H9 (cell line): ENCODE results near the gene SLC6A8. TPM values are rescaled to one million over a fixed set of nuclear protein-coding genes. Genes with fewer than 3 reads are reported as not detected.

Experiments used
- DNase-seq: peaks from one replicate; pipeline ENCODE4 v3.0.0-alpha.2; 2017
- H2AFZ ChIP-seq: one replicate; pipeline ENCODE4 v1.6.1; 2013; ENCODE audit warnings: mild to moderate bottlenecking, low read length, control low read depth, moderate library complexity
- H2AK5ac ChIP-seq: 2 replicates; pipeline ENCODE4 v1.6.1; 2013; ENCODE audit warnings: low read length, control low read depth, mixed read lengths; ENCODE audit not compliant: insufficient read length
- H2BK120ac ChIP-seq: one replicate; pipeline ENCODE4 v1.6.1; 2013; ENCODE audit warnings: low read depth, mild to moderate bottlenecking, low read length, control low read depth, inconsistent platforms; ENCODE audit not compliant: poor library complexity, severe bottlenecking
- H2BK12ac ChIP-seq: 2 replicates; pipeline ENCODE4 v1.6.1; 2013; ENCODE audit warnings: low read length, control low read depth, mixed read lengths, low read depth; ENCODE audit not compliant: insufficient read length
- H2BK15ac ChIP-seq: 2 replicates; pipeline ENCODE4 v1.6.1; 2013; ENCODE audit warnings: low read depth, low read length, control low read depth
- H2BK20ac ChIP-seq: one replicate; pipeline ENCODE4 v1.6.1; 2013; ENCODE audit warnings: low read depth, mild to moderate bottlenecking, low read length, control low read depth, inconsistent platforms; ENCODE audit not compliant: poor library complexity, severe bottlenecking
- H2BK5ac ChIP-seq: 2 replicates; pipeline ENCODE4 v1.6.1; 2013; ENCODE audit warnings: low read length, control low read depth, mixed read lengths; ENCODE audit not compliant: insufficient read length
- H3K14ac ChIP-seq: 2 replicates; pipeline ENCODE4 v1.6.1; 2013; ENCODE audit warnings: low read length, control low read depth; ENCODE audit not compliant: insufficient read depth
- H3K18ac ChIP-seq: 2 replicates; pipeline ENCODE4 v1.6.1; 2013; ENCODE audit warnings: low read depth, mild to moderate bottlenecking, mixed read lengths, low read length, control low read depth; ENCODE audit not compliant: insufficient read length
- H3K23ac ChIP-seq: 2 replicates; pipeline ENCODE4 v1.6.1; 2013; ENCODE audit warnings: low read length, control low read depth, mixed read lengths, low read depth; ENCODE audit not compliant: insufficient read length
- H3K23me2 ChIP-seq: 2 replicates; pipeline ENCODE4 v1.6.1; 2013; ENCODE audit warnings: low read depth, mild to moderate bottlenecking, mixed read lengths, low read length, control low read depth; ENCODE audit not compliant: insufficient read length, poor library complexity, severe bottlenecking
- H3K27ac ChIP-seq: 2 replicates; pipeline ENCODE4 v1.5.1; 2013; ENCODE audit warnings: low read length, control low read depth, mixed read lengths, low read depth; ENCODE audit not compliant: insufficient read length
- H3K27me3 ChIP-seq: 2 replicates; pipeline ENCODE4 v1.6.1; 2013; ENCODE audit warnings: low read length, control low read depth, inconsistent platforms; ENCODE audit not compliant: insufficient read depth
- H3K4ac ChIP-seq: 2 replicates; pipeline ENCODE4 v1.6.1; 2013; ENCODE audit warnings: low read depth, mild to moderate bottlenecking, control low read depth, inconsistent platforms, low read length, moderate library complexity
- H3K4me1 ChIP-seq: 2 replicates; pipeline ENCODE4 v1.6.1; 2013; ENCODE audit warnings: low read length, control low read depth, inconsistent platforms; ENCODE audit not compliant: insufficient read depth
- H3K4me2 ChIP-seq: 2 replicates; pipeline ENCODE4 v1.6.1; 2013; ENCODE audit warnings: low read length, control low read depth, mixed read lengths; ENCODE audit not compliant: insufficient read length, insufficient read depth
- H3K56ac ChIP-seq: 2 replicates; pipeline ENCODE4 v1.6.1; 2013; ENCODE audit warnings: low read depth, mild to moderate bottlenecking, mixed read lengths, low read length, control low read depth; ENCODE audit not compliant: insufficient read length
- H3K79me1 ChIP-seq: 2 replicates; pipeline ENCODE4 v1.6.1; 2013; ENCODE audit warnings: low read depth, mild to moderate bottlenecking, moderate library complexity, low read length, control low read depth, inconsistent platforms; ENCODE audit not compliant: insufficient read depth, poor library complexity, severe bottlenecking
- H3K79me2 ChIP-seq: 2 replicates; pipeline ENCODE4 v1.6.1; 2013; ENCODE audit warnings: low read length, control low read depth, inconsistent platforms; ENCODE audit not compliant: insufficient read depth
- H3K9ac ChIP-seq: 2 replicates; pipeline ENCODE4 v1.6.1; 2013; ENCODE audit warnings: low read length, control low read depth, mixed read lengths; ENCODE audit not compliant: insufficient read length; ENCODE audit errors: extremely low read depth
- H3K9me3 ChIP-seq: one replicate; pipeline ENCODE4 v1.6.1; 2013; ENCODE audit warnings: low read depth, low read length, inconsistent platforms; ENCODE audit not compliant: control insufficient read depth
- H3T11ph ChIP-seq: one replicate; pipeline ENCODE4 v1.6.1; 2013; ENCODE audit warnings: mild to moderate bottlenecking, low read length, control low read depth, inconsistent platforms
- H4K20me1 ChIP-seq: one replicate; pipeline ENCODE4 v1.6.1; 2013; ENCODE audit not compliant: control insufficient read depth, insufficient read length, insufficient read depth
- H4K5ac ChIP-seq: 2 replicates; pipeline ENCODE4 v1.6.1; 2013; ENCODE audit warnings: low read depth, mild to moderate bottlenecking, mixed read lengths, low read length, control low read depth; ENCODE audit not compliant: insufficient read length
- H4K8ac ChIP-seq: replicated peaks from 2 replicates; pipeline ENCODE4 v1.6.1; 2013; ENCODE audit warnings: low read length, control low read depth, mixed read lengths, low read depth; ENCODE audit not compliant: insufficient read length
- H4K91ac ChIP-seq: 2 replicates; pipeline ENCODE4 v1.6.1; 2013; ENCODE audit warnings: low read depth, mild to moderate bottlenecking, moderate library complexity, mixed read lengths, low read length, control low read depth; ENCODE audit not compliant: insufficient read length
- H3K27ac Mint-ChIP-seq, 3 experiments: 2 replicates in 2 of 3; 3 replicates in 1 of 3; pipeline ENCODE4 v1.8.0; 2020 to 2021; ENCODE audit warnings: mixed read lengths in 3 of 3, mild to moderate bottlenecking in 1 of 3, moderate library complexity in 1 of 3
- H3K27me3 Mint-ChIP-seq: 2 replicates; pipeline ENCODE4 v1.8.0; 2021; ENCODE audit warnings: low read depth, mild to moderate bottlenecking, moderate library complexity, mixed read lengths
- H3K36me3 Mint-ChIP-seq, 3 experiments: 2 replicates in 2 of 3; 3 replicates in 1 of 3; pipeline ENCODE4 v1.8.0; 2020 to 2021; ENCODE audit warnings: low read depth in 3 of 3, mixed read lengths in 3 of 3; ENCODE audit not compliant: insufficient read depth in 1 of 3
- H3K4me1 Mint-ChIP-seq, 2 experiments: 2 replicates each; pipeline ENCODE4 v1.8.0; 2020; ENCODE audit warnings: mixed read lengths in 2 of 2
- H3K4me3 Mint-ChIP-seq, 2 experiments: 2 replicates in 1 of 2; 3 replicates in 1 of 2; pipeline ENCODE4 v1.8.0; 2020 to 2021; ENCODE audit warnings: mild to moderate bottlenecking in 2 of 2, mixed read lengths in 2 of 2, moderate library complexity in 1 of 2
- H3K9me3 Mint-ChIP-seq, 2 experiments: 2 replicates in 1 of 2; 3 replicates in 1 of 2; pipeline ENCODE4 v1.8.0; 2020; ENCODE audit warnings: mild to moderate bottlenecking in 2 of 2, mixed read lengths in 2 of 2, moderate library complexity in 1 of 2
- CTCF ChIP-seq: fragments of 200-600 bp; sonication (generic); conservative IDR thresholded peaks from 3 replicates; pipeline ENCODE4 v1.8.0; 2021; ENCODE audit warnings: antibody characterized with exemption, mild to moderate bottlenecking
- WGBS: extraction: QIAGEN DNeasy Blood & Tissue Kit; methylation state at CpG from one replicate; pipeline ENCODE4 v1.1.7; 2013; ENCODE audit warnings: missing lambda C conversion rate, low lambda C conversion rate, mixed read lengths; ENCODE audit not compliant: insufficient read length; ENCODE audit errors: extremely low coverage; 5-methylcytosine and 5-hydroxymethylcytosine counted together
- total RNA-seq: library from RNA; stranded (reverse); gene quantifications from 2 replicates; pipeline ENCODE4 v1.2.1, GENCODE V29; 2021

Gene SLC6A8
- total RNA-seq, 1 experiment from 2014 or later: 229 TPM

GRCh38 chrX:153723351-153724251 lies 35.9 kb downstream of the SLC6A8 start:
- Histone ChIP-seq H4K8ac (no peak overlapping the region), H3K23me2 (peaks cover 4% of the 10 kb centered on the region), H2BK5ac (no peak overlapping the region), H2AFZ (no peak overlapping the region), H3K18ac (peak overlapping the region; percentile 6), H2BK12ac (no peak overlapping the region), H3K79me1 (no peaks in the 10 kb centered on the region), H3K4ac (no peak overlapping the region), H3K9ac (peak overlapping the region; percentile 50), H3K9me3 (peaks cover 35% of the 10 kb centered on the region), H3K4me1 (no peaks in the 10 kb centered on the region), H3K27me3 (no peaks in the 10 kb centered on the region), H2AK5ac (no peak overlapping the region), H3K56ac (no peak overlapping the region), H2BK120ac (no peak overlapping the region), H2BK20ac (no peak overlapping the region), H4K91ac (no peak overlapping the region), H4K5ac (no peak overlapping the region), H3K79me2 (peaks cover 10% of the 10 kb centered on the region; the same call in 1 of the 2 replicates), H3K4me2 (peak overlapping the region; percentile 61), H3K27ac (no peak overlapping the region), H4K20me1 (no peaks in the 10 kb centered on the region), H3K14ac (no peak overlapping the region; the same call in 1 of the 2 replicates), H2BK15ac (no peak overlapping the region), H3T11ph (no peak overlapping the region), H3K23ac (no peak overlapping the region)
- peak; percentile 50 for DNase-seq
- TF ChIP-seq CTCF: peak; percentile 56
- H3K4me3 Mint-ChIP-seq: peak overlapping the region; percentile 80 to 86
- peaks cover 55 to 65% of the 10 kb centered on the region in 2 experiments for H3K9me3 Mint-ChIP-seq
- H3K36me3 Mint-ChIP-seq: peaks cover 19 to 39% (median 38%) of the 10 kb centered on the region in 3 experiments
- no peaks in the 10 kb centered on the region for H3K27me3 Mint-ChIP-seq
- no CpG with 5 or more reads among the region's 78 CpGs for WGBS
- peaks cover 10 to 20% of the 10 kb centered on the region in 2 experiments for H3K4me1 Mint-ChIP-seq
- H3K27ac Mint-ChIP-seq: peak overlapping the region in 2 of 3 experiments; percentile 68 to 89; a peak in 3 of 7 replicates
